Measurements from ENCODE around the gene CIC. TPM values are rescaled to one million over a fixed set of nuclear protein-coding genes. Genes with fewer than 3 reads are reported as not detected.

The CIC gene
- total RNA-seq, 2 donors from 2014 or later, result 47.8 to 54.6 TPM

GRCh38 chr19:42225718-42226292, 43.2 kb upstream of the CIC start:
- Histone ChIP-seq H3K27ac (no peak overlapping the region), H3K9me3 (no peaks in the 10 kb centered on the region), H3K4me1 (peaks cover 5% of the 10 kb centered on the region), H3K9ac (ENCODE audit: low read depth in 2 of 2, low read length in 2 of 2) (no peak overlapping the region), H3K4me3 (no peak overlapping the region), H3K27me3 (no peaks in the 10 kb centered on the region), H3K36me3 (peaks cover 4% of the 10 kb centered on the region)
- TF ChIP-seq, protein P1, sequence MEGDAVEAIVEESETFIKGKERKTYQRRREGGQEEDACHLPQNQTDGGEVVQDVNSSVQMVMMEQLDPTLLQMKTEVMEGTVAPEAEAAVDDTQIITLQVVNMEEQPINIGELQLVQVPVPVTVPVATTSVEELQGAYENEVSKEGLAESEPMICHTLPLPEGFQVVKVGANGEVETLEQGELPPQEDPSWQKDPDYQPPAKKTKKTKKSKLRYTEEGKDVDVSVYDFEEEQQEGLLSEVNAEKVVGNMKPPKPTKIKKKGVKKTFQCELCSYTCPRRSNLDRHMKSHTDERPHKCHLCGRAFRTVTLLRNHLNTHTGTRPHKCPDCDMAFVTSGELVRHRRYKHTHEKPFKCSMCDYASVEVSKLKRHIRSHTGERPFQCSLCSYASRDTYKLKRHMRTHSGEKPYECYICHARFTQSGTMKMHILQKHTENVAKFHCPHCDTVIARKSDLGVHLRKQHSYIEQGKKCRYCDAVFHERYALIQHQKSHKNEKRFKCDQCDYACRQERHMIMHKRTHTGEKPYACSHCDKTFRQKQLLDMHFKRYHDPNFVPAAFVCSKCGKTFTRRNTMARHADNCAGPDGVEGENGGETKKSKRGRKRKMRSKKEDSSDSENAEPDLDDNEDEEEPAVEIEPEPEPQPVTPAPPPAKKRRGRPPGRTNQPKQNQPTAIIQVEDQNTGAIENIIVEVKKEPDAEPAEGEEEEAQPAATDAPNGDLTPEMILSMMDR (IDR thresholded peaks at IDR 0.05), result no peak
- intact Hi-C loops (cut with DNase I), result no loop called here
- DNase-seq, result no peak

DNA sequence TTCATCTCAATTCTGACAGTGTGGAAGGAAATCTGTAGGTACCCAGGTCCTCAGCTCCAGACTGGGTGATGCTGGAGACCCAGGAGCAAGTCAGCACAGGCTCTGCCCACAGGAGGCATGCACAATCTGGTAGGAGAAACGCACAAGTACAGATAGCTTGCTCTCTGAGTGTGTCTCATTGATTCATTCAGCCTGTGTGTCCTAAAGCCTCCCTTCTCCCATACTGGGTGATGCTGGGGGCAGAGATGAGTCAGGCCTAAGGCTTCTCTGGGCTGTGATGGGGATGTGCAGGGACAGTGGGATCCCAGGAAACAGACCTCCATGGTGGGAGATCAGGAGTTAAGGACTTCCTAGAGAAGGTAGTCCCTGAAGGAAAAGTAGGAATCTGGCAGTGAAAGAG, 42.2 kb upstream of the CIC start:
- H3K27me3 ChIP-seq, result no peaks in the 10 kb centered on the region
- H3K9me3 ChIP-seq, result no peaks in the 10 kb centered on the region
- TF ChIP-seq, protein P1 (IDR thresholded peaks at IDR 0.05), result no peak
- intact Hi-C loops (cut with DNase I), result no loop called here
- H3K4me1 ChIP-seq, result peaks cover 5% of the 10 kb centered on the region
- H3K9ac ChIP-seq (ENCODE audit: low read depth in 2 of 2, low read length in 2 of 2), result no peak overlapping the region
- no peak overlapping the region for H3K4me3 ChIP-seq
- H3K27ac ChIP-seq, result no peak overlapping the region
- peaks cover 4% of the 10 kb centered on the region for H3K36me3 ChIP-seq
- no peak for DNase-seq

GRCh38 chr19:42228641-42229040, 40.4 kb upstream of the CIC start:
- peaks cover 4% of the 10 kb centered on the region for H3K36me3 ChIP-seq
- no peaks in the 10 kb centered on the region for H3K4me1 ChIP-seq
- no peak overlapping the region for H3K4me3 ChIP-seq
- H3K9me3 ChIP-seq, result no peaks in the 10 kb centered on the region
- intact Hi-C loops (cut with DNase I), result no loop called here
- no peaks in the 10 kb centered on the region for H3K27me3 ChIP-seq
- TF ChIP-seq, protein P1 (IDR thresholded peaks at IDR 0.05), result no peak
- no peak overlapping the region for H3K27ac ChIP-seq
- no peak for DNase-seq
- no peak overlapping the region for H3K9ac ChIP-seq (ENCODE audit: low read depth in 2 of 2, low read length in 2 of 2)

DNA sequence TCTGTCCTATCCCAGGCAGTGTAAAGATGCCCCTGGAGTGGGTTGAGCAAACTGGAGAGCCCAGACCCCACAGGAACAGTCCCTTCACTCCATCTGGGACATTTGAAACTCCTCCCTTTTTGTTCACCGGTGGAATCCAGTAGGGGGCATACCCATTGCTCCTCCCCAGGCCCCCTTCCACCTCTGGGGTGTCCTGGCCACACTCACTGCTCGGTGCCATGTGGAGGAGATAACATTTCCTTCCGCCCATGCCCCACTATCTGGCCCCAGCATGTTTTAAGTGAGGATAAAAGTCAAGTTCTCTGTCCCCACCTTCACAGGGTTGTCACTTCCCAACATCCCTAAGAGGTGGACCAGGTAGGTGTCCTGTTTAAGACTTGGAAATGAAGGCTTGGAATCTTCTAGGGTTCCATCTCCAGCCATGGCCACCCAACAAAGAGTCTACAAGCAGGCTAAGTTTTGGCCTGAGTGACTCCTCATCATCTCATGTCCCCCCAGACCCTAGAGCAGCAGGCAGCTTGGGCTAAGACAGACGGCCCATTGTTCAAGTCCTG, 39.7 kb upstream of the CIC start:
- DNase-seq, result no peak
- Histone ChIP-seq H3K27me3 (no peaks in the 10 kb centered on the region), H3K27ac (no peak overlapping the region), H3K9me3 (no peaks in the 10 kb centered on the region), H3K36me3 (peaks cover 4% of the 10 kb centered on the region), H3K9ac (ENCODE audit: low read depth in 2 of 2, low read length in 2 of 2) (no peak overlapping the region), H3K4me3 (no peak overlapping the region), H3K4me1 (no peaks in the 10 kb centered on the region)
- intact Hi-C loops (cut with DNase I), result no loop called here
- TF ChIP-seq, protein P1 (IDR thresholded peaks at IDR 0.05), result no peak

DNA sequence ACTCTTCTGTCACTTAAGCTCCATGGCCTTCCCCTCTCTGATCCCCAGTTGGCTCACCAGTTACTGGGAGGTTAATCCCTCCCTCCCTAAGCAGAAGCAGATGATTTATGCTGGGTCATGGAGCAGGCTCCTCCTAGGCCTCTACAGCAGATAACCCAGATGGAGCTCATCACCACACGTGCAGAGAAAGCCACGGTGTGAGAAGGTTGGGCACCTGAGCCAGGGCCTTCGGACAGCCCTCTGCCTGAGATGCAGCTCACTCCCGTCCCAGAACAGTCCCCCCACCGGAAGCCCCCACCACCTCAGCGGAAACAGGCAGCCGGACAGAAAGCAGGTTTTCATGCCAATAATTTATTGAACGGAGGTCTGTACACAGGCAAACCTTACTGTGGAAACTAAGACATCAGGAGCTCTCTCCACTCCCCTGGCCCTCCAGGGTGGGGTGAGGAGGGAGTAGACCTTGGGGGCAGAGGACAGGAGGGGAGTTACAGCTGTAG, 39.1 kb upstream of the CIC start:
- no peaks in the 10 kb centered on the region for H3K4me1 ChIP-seq
- TF ChIP-seq, protein P1 (IDR thresholded peaks at IDR 0.05), result no peak
- no peaks in the 10 kb centered on the region for H3K27me3 ChIP-seq
- H3K36me3 ChIP-seq, result peaks cover 3% of the 10 kb centered on the region
- intact Hi-C loops (cut with DNase I), result no loop called here
- H3K27ac ChIP-seq, result no peak overlapping the region
- H3K9me3 ChIP-seq, result no peaks in the 10 kb centered on the region
- no peak overlapping the region for H3K4me3 ChIP-seq
- DNase-seq, result no peak
- no peak overlapping the region for H3K9ac ChIP-seq (ENCODE audit: low read depth in 2 of 2, low read length in 2 of 2)
